GM19193 (cell line): ENCODE results near the gene AMIGO3.

Experiments
- POLR2A ChIP-seq: IDR thresholded peaks from 4 replicates; pipeline ENCODE4 v1.6.1; 2011; ENCODE audit not compliant: insufficient read depth, insufficient read length; ENCODE audit errors: extremely low read depth

Gene AMIGO3

GRCh38 chr3:49705390-49705960 is 14.0 kb downstream of the AMIGO3 start:
- TF ChIP-seq POLR2A = no peak

DNA sequence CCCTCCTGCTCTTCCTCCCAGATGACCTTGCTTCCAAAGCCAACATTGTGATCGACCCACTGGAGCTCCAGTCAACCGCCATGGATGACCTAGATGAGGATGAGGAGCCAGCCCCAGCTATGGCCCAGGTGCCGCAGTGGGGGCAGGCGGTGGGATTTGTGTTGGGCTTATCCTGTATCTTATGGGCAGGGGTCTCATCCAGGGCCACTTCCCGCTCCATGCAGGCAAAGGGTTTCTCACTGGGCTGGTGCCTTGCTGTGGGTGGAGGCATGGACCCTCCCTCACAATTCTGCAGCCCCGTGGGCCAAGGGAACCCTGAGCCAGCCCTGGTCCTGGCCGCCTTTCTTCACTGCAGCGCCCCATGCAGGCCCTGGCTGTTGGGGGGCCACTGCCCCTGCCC is 14.9 kb downstream of the AMIGO3 start:
- TF ChIP-seq POLR2A = no peak

GRCh38 chr3:49703956-49704355 is 15.5 kb downstream of the AMIGO3 start:
- TF ChIP-seq POLR2A = no peak

- no peak for TF ChIP-seq POLR2A
Observed at GRCh38 chr3:49703443-49703927, 16.0 kb downstream of the AMIGO3 start.

DNA sequence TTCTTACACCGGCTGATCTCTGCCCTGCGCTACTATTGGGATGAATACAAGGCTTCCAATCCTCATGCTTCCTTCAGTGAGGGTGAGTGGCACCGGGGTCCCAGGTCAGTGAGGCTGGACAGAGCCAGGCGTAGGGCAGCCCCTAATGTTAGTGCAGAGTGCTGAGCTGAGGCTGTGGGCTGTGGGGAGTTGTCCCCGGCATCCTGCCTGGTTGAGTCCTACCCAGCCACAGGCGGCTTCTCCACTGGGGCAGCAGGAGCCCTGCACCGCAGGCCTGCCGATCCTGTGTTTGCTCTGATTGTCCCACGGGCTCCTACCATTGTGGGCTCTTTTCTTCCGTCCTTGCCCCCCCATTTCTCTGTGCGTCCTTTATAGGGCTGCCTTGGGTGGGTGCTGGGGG is 16.8 kb downstream of the AMIGO3 start:
- TF ChIP-seq POLR2A = no peak

- no peak for TF ChIP-seq POLR2A
Observed at GRCh38 chr3:49701388-49702077, 18.0 kb downstream of the AMIGO3 start.

- TF ChIP-seq POLR2A = no peak
Observed at GRCh38 chr3:49700453-49701128, 18.9 kb downstream of the AMIGO3 start.

DNA sequence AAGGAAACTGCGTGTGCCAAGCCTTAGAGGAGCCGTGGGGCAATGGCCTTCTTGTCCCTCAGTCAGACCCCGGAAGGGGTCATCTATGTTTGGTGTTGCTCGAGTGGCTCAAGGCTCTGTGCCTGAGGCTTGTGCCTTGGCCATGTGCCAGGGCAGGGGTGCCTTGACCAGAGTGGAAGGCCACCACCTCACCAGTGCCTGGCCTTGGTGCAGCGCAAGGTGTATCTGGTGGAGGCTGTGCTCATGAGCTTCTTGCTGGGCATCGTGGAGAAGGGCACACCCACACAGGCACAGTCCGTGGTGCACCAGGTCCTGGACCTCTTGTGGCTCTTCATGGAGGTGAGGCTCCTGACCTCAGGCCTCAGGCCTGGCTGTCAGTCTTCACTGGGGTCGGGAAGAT is 19.5 kb downstream of the AMIGO3 start:
- no peak for TF ChIP-seq POLR2A

- TF ChIP-seq POLR2A = no peak
Observed at GRCh38 chr3:49699281-49699979, 20.1 kb downstream of the AMIGO3 start.

DNA sequence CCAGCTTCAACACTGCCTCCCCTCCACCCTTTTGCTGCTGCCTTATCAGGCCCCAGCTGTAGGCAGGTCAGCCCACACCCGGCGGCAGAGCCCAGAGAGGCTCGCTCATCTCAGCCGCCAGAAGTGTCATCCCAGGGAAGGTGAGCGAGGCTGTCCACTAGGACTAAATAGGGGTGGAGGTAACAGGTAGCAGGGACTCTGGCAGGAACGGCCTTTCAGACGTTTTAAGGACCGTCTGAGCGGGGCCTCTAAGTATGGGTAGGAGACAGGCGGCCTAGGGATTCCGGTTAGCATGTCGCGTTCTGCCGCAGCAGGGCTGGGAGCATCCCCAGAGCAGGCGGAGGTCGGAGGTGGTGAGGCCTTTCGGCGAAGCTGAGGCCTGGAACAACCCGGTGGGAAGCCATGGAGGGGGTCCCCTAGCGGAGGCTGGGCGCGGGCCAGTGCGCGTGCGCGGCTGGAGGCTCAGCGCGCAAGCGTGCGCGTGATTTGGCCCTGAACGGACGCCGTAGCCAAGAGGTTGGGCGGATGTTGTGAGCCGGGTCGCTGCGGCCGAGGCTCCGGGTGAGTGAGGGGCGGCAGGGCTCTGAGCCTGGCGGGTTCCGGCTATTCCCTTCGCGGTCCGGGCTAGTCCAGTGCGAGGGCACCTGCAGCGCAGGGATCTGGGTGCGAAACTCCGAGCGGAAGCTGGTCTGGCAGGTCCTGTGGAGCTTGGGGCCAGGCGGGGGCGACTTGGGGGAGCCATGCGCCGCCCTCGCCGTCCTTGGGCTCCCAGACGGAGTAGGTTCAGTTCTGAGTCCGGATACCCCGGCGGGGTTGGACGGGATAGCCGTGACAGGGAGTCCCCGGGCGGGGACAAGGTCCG is 30.2 kb downstream of the AMIGO3 start, which contains the start of the genes MST1 and RNF123:
TSS of gene MST1 (minus strand) at position 429 of the 862 bp plus-strand sequence. CDS start 783 bp downstream, outside the sequence.
TSS of gene RNF123 (plus strand) at position 512 of the 862 bp plus-strand sequence. CDS start 1,609 bp downstream, outside the sequence.
- peak; percentile 71 for TF ChIP-seq POLR2A

DNA sequence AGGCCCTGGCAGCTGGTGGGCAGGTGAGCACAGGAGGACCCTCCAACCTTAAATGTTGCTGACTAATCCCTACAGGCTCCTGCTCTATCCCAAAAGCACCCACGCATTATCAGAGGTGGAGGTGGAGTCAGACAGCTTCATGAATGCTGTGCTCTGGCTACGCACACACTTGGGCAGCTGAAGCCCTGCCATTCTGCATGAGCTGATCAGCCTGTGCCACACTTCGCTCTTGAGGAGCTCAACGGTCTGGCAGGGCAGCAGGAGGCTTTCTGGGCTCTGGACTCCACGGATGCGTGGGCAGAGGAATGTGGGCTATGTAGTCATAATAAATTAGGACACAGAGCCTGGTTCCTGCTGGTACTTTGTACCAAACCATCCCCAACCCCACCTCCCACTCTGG is 36.3 kb downstream of the AMIGO3 start:
- TF ChIP-seq POLR2A = no peak

DNA sequence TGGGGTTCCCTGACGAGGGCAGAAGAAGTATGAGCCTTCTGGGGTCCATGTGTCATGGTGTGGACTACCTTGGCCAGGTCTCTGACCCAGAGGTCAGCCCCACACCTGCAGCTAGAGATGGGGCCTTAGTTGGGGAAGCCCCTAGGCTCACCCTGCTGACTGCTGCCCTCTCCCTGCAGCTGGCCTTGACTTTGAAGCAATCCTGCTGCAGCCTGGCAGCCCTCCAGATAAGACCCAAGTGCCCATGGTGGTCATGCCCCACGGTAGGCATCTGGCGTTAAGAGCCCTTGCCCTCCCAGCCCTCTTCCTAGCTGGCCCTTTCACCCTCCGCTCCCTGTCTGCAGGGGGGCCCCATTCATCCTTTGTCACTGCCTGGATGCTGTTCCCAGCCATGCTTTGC is 37.9 kb downstream of the AMIGO3 start:
- no peak for TF ChIP-seq POLR2A

- TF ChIP-seq POLR2A = no peak
Observed at GRCh38 chr3:49681232-49681522, 38.3 kb downstream of the AMIGO3 start.

- no peak for TF ChIP-seq POLR2A
Observed at GRCh38 chr3:49680493-49681231, 38.8 kb downstream of the AMIGO3 start.

DNA sequence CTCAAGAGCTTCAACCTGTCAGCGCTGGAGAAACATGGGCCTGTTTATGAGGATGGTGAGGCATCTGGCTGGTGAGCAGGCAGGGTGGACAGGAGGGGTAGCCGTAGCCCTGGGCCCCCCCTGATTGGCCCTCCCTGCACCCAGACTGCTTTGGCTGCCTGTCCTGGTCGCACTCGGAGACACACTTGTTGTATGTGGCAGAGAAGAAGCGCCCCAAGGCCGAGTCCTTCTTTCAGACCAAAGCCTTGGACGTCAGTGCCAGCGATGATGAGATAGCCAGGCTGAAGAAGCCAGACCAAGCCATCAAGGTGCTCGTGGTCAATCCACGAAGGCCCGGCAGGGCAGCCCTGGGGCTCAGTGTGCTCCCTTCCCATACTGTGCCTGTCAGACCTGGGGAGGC is 43.6 kb downstream of the AMIGO3 start:
- TF ChIP-seq POLR2A = no peak
